M059J (cell line): ENCODE data around the gene ITGA2B. TPM values are rescaled to one million over a fixed set of nuclear protein-coding genes. Genes with fewer than 3 reads are reported as not detected.
"Not testable (repeated sequence)": the region's sequence is repeated elsewhere in the genome, so short reads cannot be mapped to it uniquely, and the experiment has no call there.

Source experiments
- DNase-seq: peaks from one replicate; pipeline ENCODE4 v3.0.0-alpha.2; 2012; ENCODE audit warnings: low read depth
- total RNA-seq: library from RNA; depleted of rRNA; stranded (reverse); fragments of >200 nt; shearing (Covaris generic); gene quantifications from 2 replicates; pipeline ENCODE4 v1.2.3, GENCODE V29; 2014; rRNA removed

Gene ITGA2B
- total RNA-seq, 1 experiment from 2014 or later, result 0.25 TPM

- DNase-seq, result not testable (repeated sequence)
These were observed 59.2 kb downstream of the ITGA2B start for GRCh38 chr17:44330263-44330662.

DNA sequence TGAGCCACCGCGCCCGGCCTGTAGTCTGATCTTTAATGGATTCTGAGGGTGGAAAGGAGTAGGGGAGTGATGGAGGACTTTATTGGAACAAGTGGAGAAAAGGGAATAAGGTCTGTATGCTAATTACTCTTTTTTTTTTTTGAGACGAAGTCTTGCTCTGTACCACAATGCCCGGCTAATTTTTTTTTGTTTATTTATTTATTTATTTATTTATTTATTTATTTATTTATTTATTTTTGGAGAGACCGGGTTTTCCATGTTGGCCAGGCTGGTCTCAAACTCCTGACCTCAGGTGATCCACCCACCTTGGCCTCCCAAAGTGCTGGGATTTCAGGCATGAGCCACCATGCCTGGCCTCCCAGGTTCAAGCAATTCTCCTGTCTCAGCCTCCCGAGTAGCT is 59.9 kb downstream of the ITGA2B start:
- DNase-seq, result not testable (repeated sequence)

- DNase-seq, result no peak
These were observed 61.6 kb downstream of the ITGA2B start for GRCh38 chr17:44327715-44328449.

DNA sequence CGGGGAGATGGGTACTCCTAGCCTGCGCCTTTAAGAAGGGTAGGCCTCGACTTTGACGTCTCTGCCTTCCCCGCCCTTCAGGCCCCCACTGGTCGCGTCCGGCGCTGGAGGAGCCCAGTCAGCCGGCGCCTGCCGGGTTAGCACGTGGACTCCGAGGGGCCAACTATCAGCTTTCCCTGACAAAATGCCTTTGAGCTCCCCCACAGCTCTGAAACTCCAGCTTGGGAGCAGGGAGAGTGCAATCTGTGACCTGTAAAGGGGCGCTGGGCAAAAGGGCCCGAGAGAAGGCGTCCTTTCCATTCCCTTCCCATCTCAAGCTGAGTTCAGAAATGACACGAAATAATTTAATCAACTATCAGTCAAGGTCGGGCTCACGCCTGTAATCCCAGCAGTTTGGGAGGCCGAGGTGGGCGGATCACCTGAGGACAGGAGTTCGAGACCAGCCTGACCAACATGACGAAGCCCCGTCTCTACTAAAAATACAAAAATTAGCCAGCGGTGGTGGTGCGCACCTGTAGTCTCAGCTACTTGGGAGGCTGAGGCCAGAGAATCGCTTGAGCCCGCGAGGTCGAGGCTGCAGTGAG is 62.5 kb downstream of the ITGA2B start:
- peak; percentile 95 for DNase-seq

- DNase-seq, result peak; percentile 86
These were observed 64.7 kb downstream of the ITGA2B start, which contains the start of gene SLC25A39 for GRCh38 chr17:44324571-44325275. SLC25A39 (minus strand) TSS chr17:44324823; CDS start chr17:44323562, 1,261 bp downstream.

- peak; percentile 41 for DNase-seq
These were observed 65.3 kb downstream of the ITGA2B start for GRCh38 chr17:44324092-44324570.

- no peak for DNase-seq
These were observed 65.9 kb downstream of the ITGA2B start for GRCh38 chr17:44323359-44324091.

GRCh38 chr17:44322236-44322895 is 67.1 kb downstream of the ITGA2B start:
- no peak for DNase-seq

Other genes starting within 250 kb of the ITGA2B start
- 6.5 and 7.5 TPM in 2 replicates for gene HROB, start 247.7 kb downstream of the ITGA2B start, total RNA-seq
- gene ASB16, start 218.9 kb downstream of the ITGA2B start, total RNA-seq, result not detected in 2 replicates
- gene TMUB2, start 202.7 kb downstream of the ITGA2B start, total RNA-seq, result 36.8 and 37.6 TPM in 2 replicates
- gene ATXN7L3, start 189.8 kb downstream of the ITGA2B start, total RNA-seq, result 21.3 and 32.7 TPM in 2 replicates
- 37.8 and 57.5 TPM in 2 replicates for gene UBTF, start 170.0 kb downstream of the ITGA2B start, total RNA-seq
- gene SLC4A1, start 121.5 kb downstream of the ITGA2B start, total RNA-seq, result not detected in 2 replicates
- gene RUNDC3A, start 81.0 kb downstream of the ITGA2B start, total RNA-seq, result 0.12 TPM in 1 of 2 replicates, not detected in the other
- gene SLC25A39, start 64.8 kb downstream of the ITGA2B start, total RNA-seq, result 111 and 138 TPM in 2 replicates
- 284 and 317 TPM in 2 replicates for gene GRN, start 44.3 kb downstream of the ITGA2B start, total RNA-seq
- 1.4 and 5.2 TPM in 2 replicates for gene FAM171A2, start 25.8 kb downstream of the ITGA2B start, total RNA-seq
- gene GPATCH8, start 113.8 kb upstream of the ITGA2B start, total RNA-seq, result 9.2 and 17.1 TPM in 2 replicates
- 22.4 and 41.3 TPM in 2 replicates for gene FZD2, start 167.8 kb upstream of the ITGA2B start, total RNA-seq